Measurements from ENCODE around the gene PRR15. TPM values are rescaled to one million over a fixed set of nuclear protein-coding genes. Genes with fewer than 3 reads are reported as not detected.

The PRR15 gene
- total and polyA plus RNA-seq, 2 donors (not counting 1 experiment from before 2014, with no cell fraction given): 0.04 TPM; not detected in 1

DNA sequence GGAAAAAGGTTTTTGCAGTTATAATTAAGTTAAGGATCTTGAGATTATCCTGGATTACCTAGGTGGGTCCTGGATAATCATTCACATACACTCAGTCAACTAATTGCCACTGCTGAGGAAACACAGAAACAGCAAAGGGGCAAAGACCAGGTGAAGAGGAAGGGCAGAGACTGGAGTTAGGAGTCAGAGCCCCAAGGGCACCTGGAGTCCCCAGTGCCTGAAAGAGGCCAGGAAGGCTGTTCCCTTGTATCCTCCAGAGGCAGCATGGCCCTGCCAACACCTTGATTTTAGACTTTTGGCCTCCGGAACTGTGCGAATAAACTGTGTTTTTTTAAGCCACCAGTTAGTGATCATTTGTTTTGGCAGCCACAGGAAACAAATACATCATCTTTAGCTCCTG, 24.6 kb downstream of the PRR15 start:
- TF ChIP-seq, protein P1, sequence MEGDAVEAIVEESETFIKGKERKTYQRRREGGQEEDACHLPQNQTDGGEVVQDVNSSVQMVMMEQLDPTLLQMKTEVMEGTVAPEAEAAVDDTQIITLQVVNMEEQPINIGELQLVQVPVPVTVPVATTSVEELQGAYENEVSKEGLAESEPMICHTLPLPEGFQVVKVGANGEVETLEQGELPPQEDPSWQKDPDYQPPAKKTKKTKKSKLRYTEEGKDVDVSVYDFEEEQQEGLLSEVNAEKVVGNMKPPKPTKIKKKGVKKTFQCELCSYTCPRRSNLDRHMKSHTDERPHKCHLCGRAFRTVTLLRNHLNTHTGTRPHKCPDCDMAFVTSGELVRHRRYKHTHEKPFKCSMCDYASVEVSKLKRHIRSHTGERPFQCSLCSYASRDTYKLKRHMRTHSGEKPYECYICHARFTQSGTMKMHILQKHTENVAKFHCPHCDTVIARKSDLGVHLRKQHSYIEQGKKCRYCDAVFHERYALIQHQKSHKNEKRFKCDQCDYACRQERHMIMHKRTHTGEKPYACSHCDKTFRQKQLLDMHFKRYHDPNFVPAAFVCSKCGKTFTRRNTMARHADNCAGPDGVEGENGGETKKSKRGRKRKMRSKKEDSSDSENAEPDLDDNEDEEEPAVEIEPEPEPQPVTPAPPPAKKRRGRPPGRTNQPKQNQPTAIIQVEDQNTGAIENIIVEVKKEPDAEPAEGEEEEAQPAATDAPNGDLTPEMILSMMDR (IDR thresholded peaks at IDR 0.05): no peak
- no peak for TF ChIP-seq EZH2 (IDR thresholded peaks at IDR 0.05; ENCODE audit: borderline replicate concordance, insufficient read depth, low read depth, low read length, poor library complexity, severe bottlenecking)
- 100% methylated on average over 1 of the region's 2 CpGs for WGBS (ENCODE audit: insufficient coverage)
- Mint-ChIP-seq H3K27me3 (peaks cover 4% of the 10 kb centered on the region), H3K4me1 (peaks cover 8% of the 10 kb centered on the region), H3K27ac (no peak overlapping the region), H3K4me3 (no peak overlapping the region), H3K9me3 (ENCODE audit: insufficient read depth) (no peaks in the 10 kb centered on the region)
- H3K9me3 ChIP-seq (ENCODE audit: control extremely low read depth in 1 of 3, control insufficient read depth in 2 of 3, insufficient read depth in 1 of 3, low read length in 2 of 3): no peaks in the 10 kb centered on the region
- no peaks in the 10 kb centered on the region for H4K20me1 ChIP-seq (ENCODE audit: control insufficient read depth, insufficient read depth, low read length, poor library complexity, severe bottlenecking)
- H3K9ac ChIP-seq (ENCODE audit: low read length): no peak overlapping the region
- H3K27me3 ChIP-seq (replicated peaks in 1 of 4; ENCODE audit: control extremely low read depth in 1 of 4, control insufficient read depth in 3 of 4, insufficient read depth in 4 of 4, low read length in 3 of 4): peaks cover 0 to 4% (median 0%) of the 10 kb centered on the region in 4 experiments
- intact Hi-C loops (cut with micrococcal nuclease): no loop called here
- H3K36me3 ChIP-seq (replicated peaks in 1 of 2; ENCODE audit: control extremely low read depth in 1 of 2, control insufficient read depth in 1 of 2, extremely low read depth in 1 of 2, insufficient read depth in 2 of 2, low read length in 1 of 2): no peaks in the 10 kb centered on the region
- H3K4me2 ChIP-seq (replicated peaks; ENCODE audit: low read depth, low read length, poor library complexity, severe bottlenecking): no peak overlapping the region
- no peak overlapping the region for H3K27ac ChIP-seq (ENCODE audit: low read length in 2 of 2)
- POLR2A ChIA-PET: no interaction called here
- DNase-seq (no peak), ATAC-seq (ENCODE audit: low read depth) (no peak)
- H3K79me2 ChIP-seq (ENCODE audit: control insufficient read depth, insufficient read depth, low read length): no peaks in the 10 kb centered on the region
- H3K4me1 ChIP-seq (ENCODE audit: control insufficient read depth in 2 of 2, insufficient read depth in 2 of 2, low read length in 2 of 2): peaks cover 0 to 4% of the 10 kb centered on the region in 2 donors
- H3K4me3 ChIP-seq (ENCODE audit: control extremely low read depth in 1 of 5, extremely low read depth in 1 of 5, insufficient read depth in 1 of 5, low read depth in 2 of 5, low read length in 4 of 5): no peak overlapping the region
- peak overlapping the region; percentile 43 for H2AFZ ChIP-seq (ENCODE audit: insufficient read depth, low read depth, low read length, poor library complexity, severe bottlenecking)
- CTCF ChIA-PET: interaction anchor here (0.5 to 1.7 kb wide), 5 partner anchors 9 to 153 kb away, joined by 3 to 5 read pairs (median 3); no protein-coding TSS in a partner anchor

DNA sequence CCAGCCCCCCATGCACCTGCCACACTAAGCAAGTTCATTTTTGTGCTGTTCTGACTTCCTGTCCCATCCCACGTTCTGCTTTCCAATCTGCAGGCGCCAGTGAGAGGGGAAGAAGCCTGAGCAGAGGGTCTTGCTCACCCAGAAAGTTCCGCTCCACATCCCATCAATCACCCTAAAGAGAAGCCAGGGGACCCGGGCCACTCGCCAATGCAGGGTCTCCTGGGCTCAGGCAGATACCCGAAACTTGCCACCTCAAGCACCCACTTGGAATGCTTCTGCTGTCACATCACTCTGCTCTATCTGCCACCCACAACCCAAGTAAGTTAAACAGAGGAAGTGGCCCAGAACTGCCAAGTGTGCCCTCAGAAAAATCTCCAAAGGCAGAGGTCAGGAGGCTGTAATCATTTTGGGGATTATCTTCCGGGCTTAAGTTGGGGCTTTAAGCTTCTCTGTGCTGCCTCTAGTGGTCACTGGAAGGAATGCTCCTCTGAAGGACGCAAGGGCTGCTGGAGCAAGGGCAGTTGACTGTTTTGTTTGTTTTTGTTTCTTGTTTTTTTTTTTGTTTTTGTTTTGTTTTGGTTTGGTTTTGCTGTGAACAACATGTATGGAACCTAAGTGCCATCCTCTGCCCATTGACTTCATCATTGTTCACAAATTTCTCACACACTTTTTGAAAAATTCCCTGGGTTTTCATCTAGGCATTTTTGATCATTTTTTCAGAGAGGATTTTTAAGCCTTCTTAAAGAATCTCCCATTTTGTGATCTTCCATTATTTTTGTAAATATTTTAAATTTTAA, 25.5 kb downstream of the PRR15 start:
- peak; percentile 45 for ATAC-seq (ENCODE audit: low read depth)
- peaks cover 0 to 4% (median 0%) of the 10 kb centered on the region in 4 experiments for H3K27me3 ChIP-seq (replicated peaks in 1 of 4; ENCODE audit: control extremely low read depth in 1 of 4, control insufficient read depth in 3 of 4, insufficient read depth in 4 of 4, low read length in 3 of 4)
- no peaks in the 10 kb centered on the region for H4K20me1 ChIP-seq (ENCODE audit: control insufficient read depth, insufficient read depth, low read length, poor library complexity, severe bottlenecking)
- Mint-ChIP-seq H3K4me1 (peaks cover 8% of the 10 kb centered on the region), H3K27ac (no peak overlapping the region), H3K27me3 (peaks cover 4% of the 10 kb centered on the region), H3K4me3 (peak overlapping the region; percentile 84), H3K9me3 (ENCODE audit: insufficient read depth) (no peaks in the 10 kb centered on the region)
- WGBS (ENCODE audit: insufficient coverage): 13% methylated on average over 8 of the region's 8 CpGs
- H2AFZ ChIP-seq (ENCODE audit: insufficient read depth, low read depth, low read length, poor library complexity, severe bottlenecking): peak overlapping the region; percentile 43
- intact Hi-C loops (cut with micrococcal nuclease): no loop called here
- peak; percentile 49 for DNase-seq
- H3K4me2 ChIP-seq (replicated peaks; ENCODE audit: low read depth, low read length, poor library complexity, severe bottlenecking): peak overlapping the region; percentile 54
- no peaks in the 10 kb centered on the region for H3K79me2 ChIP-seq (ENCODE audit: control insufficient read depth, insufficient read depth, low read length)
- no peaks in the 10 kb centered on the region for H3K36me3 ChIP-seq (replicated peaks in 1 of 2; ENCODE audit: control extremely low read depth in 1 of 2, control insufficient read depth in 1 of 2, extremely low read depth in 1 of 2, insufficient read depth in 2 of 2, low read length in 1 of 2)
- H3K27ac ChIP-seq (ENCODE audit: low read length in 2 of 2): no peak overlapping the region
- TF ChIP-seq EZH2 (IDR thresholded peaks at IDR 0.05; ENCODE audit: borderline replicate concordance, insufficient read depth, low read depth, low read length, poor library complexity, severe bottlenecking): no peak
- TF ChIP-seq, protein P1 (IDR thresholded peaks at IDR 0.05): peak; percentile 88
- ChIA-PET CTCF (interaction anchor here (0.7 to 1.7 kb wide), 7 partner anchors 8 to 644 kb away, joined by 3 to 5 read pairs (median 3); no protein-coding TSS in a partner anchor), POLR2A (no interaction called here)
- no peaks in the 10 kb centered on the region for H3K9me3 ChIP-seq (ENCODE audit: control extremely low read depth in 1 of 3, control insufficient read depth in 2 of 3, insufficient read depth in 1 of 3, low read length in 2 of 3)
- peak overlapping the region in 3 of 5 experiments; percentile 1 to 18 (median 4) for H3K4me3 ChIP-seq (ENCODE audit: control extremely low read depth in 1 of 5, extremely low read depth in 1 of 5, insufficient read depth in 1 of 5, low read depth in 2 of 5, low read length in 4 of 5)
- peak overlapping the region; percentile 45 for H3K9ac ChIP-seq (ENCODE audit: low read length)
- peaks cover 0 to 4% of the 10 kb centered on the region in 2 donors for H3K4me1 ChIP-seq (ENCODE audit: control insufficient read depth in 2 of 2, insufficient read depth in 2 of 2, low read length in 2 of 2)
